SH-SY5Y (cell line): Measurements from ENCODE around the gene SPINK6.

ENCODE experiments used
- GATA2 ChIP-seq: IDR thresholded peaks from 2 replicates; pipeline ENCODE4 v1.6.1; 2011; ENCODE audit warnings: mild to moderate bottlenecking, low read depth, low read length
- GATA3 ChIP-seq: IDR thresholded peaks from 2 replicates; pipeline ENCODE4 v1.6.1; 2011; ENCODE audit warnings: low read depth, mild to moderate bottlenecking, low read length, moderate library complexity

DNA sequence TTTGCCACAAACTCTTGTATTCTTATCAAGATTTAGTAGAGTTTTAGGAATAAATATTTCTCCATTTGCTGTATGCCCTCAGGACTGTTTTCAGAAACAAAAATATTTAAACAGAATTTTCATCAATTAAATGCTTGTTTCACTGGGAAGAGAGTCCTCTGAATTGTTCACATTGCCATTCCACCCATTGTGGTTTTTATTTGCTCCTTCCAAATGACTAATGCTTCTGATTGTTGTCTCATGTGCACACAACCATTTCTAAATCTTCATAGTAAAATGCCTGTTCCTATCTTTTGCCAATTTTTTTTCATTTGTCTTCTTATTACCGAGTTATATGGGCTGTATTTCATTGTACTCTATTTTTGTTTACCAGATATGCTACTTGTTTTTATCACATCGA, 46.1 kb downstream of the SPINK6 start:
- no peak for TF ChIP-seq GATA3
- TF ChIP-seq GATA2, result no peak
